Stimulated activated CD4-positive, alpha-beta T cell treated with anti-CD3 and anti-CD28 coated beads, TNF-alpha, amount 100 ng/mL, for 1 hour (primary cell): ENCODE data around the gene STRIP2.
A peak's percentile ranks its signal among the peaks of the same experiment; 100 is the strongest.
"Not testable (repeated sequence)": the region's sequence is repeated elsewhere in the genome, so short reads cannot be mapped to it uniquely, and the experiment has no call there.

Experiments used
- DNase-seq, 3 donors: peaks; one replicate each; pipeline ENCODE4 v3.0.0-alpha.2; 2020; ENCODE audit warnings: low read depth in 3 of 3, low spot score in 1 of 3

Gene STRIP2

DNA sequence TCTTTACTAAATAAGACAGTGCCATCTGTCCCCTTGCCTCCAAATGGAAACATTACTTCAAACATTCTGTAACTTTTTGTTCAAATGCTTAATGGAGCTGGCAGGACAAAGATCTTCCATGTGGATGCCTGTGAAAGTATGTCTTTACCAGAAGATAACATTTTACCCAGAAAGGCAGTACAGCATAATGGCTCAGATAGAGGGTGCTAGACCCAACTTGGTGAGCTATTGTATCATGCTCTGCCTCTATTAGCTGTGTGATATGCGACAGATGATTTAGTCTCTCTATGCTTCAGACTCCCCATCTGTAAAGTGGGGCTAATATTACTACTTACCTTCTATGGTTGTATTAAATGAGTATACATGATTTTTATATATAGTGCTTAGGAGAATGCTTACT is 59.3 kb downstream of the STRIP2 start:
- DNase-seq, result no peak

DNA sequence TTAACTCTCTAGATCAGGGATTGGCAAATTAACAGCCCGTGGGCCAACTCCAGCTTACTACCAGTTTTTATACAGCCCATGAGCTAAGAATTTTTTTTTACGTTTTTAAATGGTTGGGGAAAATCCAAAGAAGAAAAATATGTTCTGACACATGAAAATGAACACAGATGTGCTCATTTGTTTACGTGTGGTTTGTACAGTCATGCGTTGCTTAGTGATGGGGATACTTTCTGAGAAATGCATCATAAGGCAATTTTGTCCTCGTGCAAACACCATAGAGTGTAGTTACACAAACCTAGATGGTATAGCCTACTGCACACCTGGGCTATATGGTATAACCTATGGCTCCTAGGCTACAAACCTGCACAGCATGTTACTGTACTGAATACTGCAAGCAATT is 59.8 kb downstream of the STRIP2 start:
- DNase-seq, result no peak

DNA sequence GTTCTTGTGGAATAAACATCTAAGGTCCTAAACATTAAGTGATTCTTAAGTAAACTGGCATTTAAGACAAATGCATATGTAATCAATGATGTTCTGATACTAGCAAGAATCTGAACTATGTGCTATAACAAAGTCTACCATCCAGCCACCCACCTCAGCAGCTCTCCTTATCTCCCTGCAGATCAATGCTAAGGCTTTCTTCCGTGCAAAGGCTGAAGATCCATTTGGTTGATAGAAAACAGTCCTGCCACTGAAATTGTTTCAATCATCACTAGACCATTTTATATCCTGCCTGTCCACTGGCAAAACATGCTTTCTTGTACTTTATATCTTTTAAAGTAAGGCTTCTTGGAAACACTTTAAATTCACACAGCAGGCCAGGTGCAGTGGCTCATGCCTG is 61.8 kb downstream of the STRIP2 start:
- DNase-seq, result no peak

DNA sequence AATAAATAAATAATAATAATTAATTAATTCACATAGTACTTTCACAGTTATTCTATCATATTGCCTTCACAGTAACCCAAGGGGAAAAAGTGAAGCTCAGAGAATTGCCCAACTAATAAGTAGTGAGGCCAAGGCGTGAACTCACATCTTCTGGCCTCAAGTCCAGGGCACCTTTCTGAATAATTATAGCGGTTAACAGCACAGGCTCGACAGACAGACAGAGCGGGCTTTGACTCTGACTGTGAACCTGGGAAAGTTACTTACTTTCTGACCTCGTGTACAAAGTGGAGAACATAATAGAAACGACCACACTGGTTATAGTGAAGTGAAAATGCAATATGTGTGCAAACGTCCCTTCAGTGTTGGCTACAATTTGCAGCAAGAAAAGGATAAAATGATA is 62.4 kb downstream of the STRIP2 start:
- no peak for DNase-seq

DNA sequence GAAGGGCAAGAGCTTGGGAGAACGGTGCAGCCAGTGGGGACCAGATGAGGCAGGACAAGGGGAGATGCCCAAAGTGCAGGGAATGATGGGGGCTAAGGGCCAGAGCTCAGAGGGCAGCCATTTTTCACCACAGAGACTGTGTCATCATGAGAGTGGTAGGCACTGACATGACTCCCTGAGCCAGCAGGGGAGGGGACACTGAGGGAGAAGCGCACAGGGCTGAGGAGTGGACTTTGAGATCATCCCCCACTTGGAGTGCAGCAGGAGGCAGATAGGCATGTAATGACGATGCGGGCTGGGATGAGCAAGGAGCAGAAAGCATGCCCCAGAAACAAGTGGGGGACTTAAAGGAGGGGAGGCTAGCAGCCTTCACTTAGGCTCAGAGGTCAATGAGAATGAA is 62.9 kb downstream of the STRIP2 start:
- no peak for DNase-seq

DNA sequence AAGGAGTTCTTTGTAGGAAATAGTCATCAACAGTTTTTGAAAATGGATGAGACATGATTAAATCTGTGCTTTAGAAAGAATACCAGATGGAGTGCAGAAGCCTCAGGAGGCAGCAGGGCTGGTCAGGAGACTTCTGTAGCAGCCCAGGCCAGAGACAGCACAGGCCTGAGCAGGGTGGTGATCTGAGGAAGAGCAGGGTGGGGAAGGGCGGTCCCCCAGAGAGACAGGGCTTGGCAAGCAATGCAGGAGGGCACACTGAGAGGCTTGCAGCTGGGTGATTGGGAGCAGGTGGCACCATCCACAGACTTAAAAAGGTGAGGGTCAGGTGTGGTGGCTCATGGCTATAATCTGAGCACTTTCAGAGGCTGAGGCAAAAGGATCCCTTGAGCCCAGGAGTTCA is 63.8 kb downstream of the STRIP2 start:
- DNase-seq, result no peak

DNA sequence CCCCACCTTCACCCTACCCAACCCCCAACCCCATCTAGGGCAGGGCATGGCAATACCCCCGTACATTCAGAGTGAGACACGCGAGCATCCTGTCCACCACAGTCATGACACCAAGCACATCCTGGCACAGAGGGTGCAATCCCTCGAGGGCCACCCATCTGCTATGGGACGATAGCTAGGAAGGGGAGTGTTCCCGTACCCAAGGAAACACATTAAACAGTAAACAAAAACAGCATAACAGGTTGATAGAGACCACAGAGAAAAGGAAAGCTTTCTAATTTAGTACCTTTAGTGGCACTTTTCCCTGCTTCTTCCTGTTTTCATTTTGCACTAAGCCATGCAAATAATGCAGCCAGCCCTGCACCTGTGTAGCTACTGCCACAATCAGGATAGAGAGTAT is 65.8 kb downstream of the STRIP2 start:
- DNase-seq, result no peak

DNA sequence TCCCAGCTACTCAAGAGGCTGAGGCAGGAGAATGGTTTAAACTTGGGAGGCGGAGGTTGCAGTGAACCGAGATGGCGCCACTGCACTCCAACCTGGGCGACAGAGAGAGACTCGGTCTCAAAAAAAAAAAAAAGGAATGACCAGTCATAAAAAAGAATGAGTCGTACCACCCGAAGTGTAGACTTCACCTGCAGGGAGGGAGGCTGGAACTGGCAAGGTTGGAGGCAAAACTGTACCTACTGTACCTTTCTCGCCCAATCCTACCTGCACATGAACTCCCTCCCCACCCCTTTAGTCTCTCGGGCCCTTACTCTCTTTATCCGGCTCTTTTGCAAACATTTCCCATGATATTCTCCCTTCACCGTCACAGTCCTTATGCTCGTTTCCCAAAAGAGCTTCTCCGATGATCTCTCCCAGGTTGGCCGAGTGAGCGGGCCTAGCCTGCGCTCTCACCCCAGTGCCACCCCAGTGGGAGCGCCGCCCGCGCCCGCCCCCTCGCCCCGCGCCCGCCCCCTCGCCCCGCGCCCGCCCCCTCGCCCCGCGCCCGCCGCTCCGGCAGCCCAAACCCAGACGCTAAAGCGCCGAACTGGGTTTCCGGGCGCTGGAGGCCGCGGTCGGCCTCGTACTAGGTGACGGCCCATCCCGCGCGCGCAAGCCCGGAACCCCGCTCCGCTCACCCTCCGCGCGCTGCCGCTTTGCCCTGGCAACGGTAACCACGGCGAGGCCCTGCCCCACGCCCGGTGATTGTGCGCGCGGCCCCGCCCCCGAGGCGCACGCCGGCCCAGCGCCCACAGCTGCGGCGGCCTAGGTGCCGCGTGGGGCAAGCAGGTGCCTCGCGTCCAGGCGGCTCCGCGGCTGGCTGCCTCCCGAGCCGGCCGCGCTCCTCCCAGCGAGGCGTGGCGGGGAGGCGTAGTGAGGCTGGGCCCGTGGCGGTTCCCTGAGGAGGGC is 67.8 kb downstream of the STRIP2 start, which contains the start of gene SMKR1:
SMKR1 (plus strand) TSS at position 772 of the 948 bp plus-strand sequence. CDS start 294 bp downstream, outside the sequence.
- peak; percentile 83 to 86 (median 85) for DNase-seq

DNA sequence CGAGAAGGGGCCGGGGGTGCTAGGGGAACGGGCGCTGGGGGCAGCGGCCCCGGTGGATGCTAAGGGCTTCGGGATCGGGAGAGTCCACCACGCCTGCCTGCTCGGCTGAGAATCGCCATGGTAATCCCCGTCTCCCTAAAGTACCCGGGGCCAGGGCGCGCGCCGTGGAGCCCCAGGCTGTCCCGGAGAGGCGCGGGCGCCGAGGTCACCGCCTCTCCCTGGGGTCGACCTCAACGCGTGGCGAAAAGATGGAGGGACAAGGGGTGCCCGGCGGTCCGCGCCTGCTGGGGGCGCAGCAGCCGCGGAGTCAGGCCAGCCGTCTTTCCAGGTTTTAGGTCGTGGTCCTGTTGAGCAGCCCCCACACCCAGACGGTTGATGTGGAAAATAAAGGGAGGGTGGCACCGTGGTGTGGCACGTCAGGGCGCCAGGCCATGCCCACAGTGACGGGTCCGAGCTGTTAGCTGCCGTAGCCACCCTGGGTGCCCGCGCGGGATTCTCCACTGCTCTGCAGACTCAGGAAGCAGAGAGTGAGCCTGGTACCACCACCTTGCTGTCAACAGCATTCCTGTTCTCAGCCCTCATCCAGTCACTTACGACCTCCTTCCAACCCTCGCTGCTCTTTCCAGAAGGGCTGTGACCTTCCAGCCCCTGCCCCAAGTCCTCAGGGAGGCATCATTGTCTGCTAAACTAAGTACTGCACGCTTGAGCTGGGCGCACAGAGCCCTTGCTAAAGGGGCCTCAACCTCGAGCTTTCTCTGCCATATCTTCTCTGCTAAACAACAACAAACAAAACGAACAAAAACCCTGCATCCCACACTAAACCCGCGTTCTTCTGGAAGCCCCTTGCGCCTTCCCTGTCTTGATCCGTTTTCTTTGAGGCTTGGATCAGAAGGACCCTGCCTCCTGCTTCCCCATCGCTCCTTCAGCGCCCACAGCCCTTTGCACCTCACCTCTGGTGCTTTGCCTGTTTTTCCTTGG is 68.8 kb downstream of the STRIP2 start:
- DNase-seq, result peak in 1 of 3 donors; percentile 11

DNA sequence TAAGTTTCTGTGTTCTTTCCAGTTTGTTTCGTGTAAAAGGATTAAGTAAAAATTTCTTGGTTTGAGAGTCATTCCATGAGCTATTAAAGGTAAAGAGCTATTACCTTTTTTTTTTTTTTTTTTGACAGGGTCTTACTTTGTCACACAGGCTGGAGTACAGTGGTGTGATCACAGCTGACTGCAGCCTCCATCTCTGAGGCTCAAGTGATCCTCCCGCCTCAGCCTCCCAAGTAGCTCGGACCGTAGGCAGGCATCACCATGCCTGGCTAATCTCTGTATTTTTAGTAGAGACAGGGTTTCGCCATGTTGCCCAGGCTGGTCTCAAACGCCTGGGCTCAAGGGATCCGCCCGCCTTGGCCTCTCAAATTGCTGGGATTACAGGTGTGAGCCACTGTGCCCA is 69.5 kb downstream of the STRIP2 start:
- no peak for DNase-seq

DNA sequence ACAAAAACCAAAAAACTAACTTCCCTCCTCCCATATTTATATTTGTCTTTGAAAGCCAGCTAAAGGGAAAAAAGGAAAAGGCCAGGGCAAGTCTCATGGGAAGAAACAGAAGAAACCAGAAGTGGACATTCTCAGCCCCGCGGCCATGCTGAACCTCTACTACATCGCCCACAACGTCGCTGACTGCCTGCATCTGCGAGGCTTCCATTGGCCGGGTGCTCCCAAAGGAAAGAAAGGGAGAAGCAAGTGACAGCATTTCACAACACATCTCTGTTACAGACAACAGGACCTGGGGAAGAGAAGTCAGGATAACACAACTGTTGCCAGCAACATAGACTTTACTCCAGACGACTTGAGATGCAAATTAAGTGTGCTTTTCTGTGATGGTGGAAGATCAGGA is 78.0 kb downstream of the STRIP2 start:
- DNase-seq, result no peak

DNA sequence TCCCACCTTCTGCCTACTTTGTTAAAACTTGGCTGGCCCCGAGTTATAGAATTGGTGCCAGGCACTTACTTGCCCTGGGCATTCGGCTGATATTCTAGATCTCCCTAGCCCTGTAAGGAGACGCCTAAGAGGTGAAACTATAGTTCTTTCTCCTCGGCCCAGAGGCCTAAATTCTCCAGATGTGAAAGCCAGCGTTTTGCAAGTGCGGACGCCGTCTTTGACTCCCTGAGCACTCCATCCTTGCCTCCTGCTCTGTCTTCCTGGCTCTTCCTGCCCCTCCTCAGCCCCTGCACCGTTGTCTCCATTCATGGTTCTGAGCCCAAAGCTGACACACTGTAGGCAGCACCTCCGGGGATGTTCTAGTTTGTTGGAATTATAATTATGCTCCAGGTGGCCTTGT is 79.3 kb downstream of the STRIP2 start:
- DNase-seq, result no peak

DNA sequence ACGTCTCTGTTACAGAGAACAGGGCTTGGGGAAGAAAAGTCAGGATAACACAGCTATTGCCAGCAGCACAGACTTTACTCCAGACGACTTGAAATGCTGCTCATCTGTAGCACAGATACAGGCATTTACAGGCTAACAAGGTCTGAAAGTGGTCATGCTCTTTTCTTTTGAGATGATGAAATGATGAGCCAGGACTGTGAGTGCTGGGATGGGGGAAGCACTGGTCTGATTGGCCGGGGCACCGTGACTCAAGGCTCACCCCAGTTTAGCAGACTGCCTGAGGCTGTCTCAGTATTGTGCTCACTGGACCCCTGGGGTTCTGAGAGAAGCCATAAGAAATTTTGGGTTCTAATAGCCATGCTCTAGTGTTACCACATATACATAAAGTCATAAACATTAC is 80.5 kb downstream of the STRIP2 start:
- no peak for DNase-seq

DNA sequence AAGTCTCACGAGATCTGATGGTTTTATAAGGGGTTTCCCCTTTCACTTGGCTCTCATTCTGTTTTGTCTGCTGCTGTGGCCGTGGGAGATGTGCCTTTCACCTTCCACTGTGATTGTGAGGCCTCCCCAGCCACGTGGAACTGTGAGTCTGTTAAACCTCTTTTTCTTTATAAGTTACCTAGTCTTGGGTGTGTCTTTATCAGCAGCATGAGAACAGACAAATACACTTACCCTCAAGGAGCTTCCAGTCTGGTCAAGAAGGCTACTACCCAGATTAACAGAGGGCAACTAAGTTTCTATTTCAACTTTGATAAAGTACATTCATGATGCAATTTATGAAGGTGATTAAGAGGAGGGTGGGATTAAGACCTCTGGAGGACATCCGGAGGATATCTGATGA is 81.1 kb downstream of the STRIP2 start:
- DNase-seq, result no peak

DNA sequence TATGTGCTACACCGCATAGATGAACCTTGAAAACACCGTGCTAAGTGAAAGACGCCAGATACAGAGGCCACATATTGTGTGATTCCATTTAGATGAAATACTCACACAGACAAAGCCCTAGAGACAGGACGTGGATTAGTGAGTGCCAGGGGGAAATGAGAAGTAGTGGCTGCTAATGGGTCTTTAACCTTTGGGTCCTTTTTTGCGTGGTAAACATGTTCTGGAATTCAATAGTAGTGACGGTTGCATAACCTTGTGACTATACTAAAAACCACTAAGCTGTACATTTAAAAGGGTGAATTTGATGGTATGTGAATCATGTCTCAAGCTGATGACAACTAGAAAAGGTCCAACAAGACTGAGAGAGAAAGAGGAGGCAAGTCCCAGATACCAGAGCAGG is 83.7 kb downstream of the STRIP2 start:
- no peak for DNase-seq

DNA sequence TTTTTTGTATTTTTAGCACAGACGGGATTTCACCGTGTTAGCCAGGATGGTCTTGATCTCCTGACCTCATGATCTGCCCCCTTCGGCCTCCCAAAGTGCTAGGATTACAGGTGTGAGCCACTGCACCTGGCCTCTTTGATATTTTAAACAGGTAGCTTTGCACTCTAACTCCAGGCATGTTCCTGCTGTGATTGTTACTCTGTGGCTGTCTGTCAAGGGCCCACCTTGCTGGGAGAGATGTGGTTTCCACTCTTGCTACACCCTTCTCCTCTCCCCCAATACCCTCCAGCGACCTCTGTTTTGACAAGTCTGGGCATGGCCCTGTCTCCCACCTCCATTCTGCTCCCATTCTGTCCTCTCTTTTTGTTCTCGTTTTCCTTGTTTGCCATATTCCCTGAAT is 85.2 kb downstream of the STRIP2 start:
- DNase-seq, result no peak

DNA sequence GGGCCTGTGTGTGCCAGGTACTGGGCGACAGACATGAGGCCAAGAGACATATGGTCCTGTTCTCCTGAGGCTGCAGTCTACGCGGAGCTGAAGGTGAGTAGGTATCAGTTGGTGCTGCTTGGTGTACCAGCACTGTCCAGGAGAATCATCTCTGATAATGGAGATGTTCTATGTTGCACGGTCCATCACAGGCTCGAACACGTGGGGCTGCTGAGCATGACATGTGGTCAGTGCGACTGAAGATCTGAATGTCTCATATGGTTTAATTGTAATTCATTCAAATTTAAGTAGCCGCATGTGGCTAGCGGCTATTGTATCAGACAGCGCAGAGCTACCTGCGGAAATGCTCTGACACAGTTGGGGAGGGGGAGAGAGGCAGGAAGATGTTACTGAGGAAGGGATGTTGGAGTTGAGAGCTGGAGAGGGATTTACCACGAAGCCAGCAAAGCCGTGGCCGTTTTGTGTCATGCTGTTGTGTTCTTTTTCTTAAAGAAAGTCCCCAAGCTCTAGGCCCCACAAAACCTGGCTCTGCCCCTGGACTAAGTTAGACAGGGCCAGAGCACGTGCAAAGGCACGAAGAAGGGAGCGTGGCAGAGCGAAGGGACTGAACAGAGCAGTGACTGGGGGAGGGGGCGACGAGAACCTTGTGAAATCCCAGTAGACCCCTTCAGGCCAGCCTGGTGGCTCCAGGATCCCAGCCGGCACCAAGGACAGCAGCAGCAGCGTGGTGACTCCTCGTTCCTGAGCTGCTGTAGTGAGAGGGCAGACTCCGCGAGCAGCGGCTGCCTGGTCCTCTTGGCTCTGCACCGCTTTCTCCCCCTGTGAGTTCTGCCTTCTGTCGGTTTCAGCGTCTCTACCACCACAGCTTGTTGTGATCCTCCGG is 88.1 kb downstream of the STRIP2 start:
- DNase-seq, result no peak

DNA sequence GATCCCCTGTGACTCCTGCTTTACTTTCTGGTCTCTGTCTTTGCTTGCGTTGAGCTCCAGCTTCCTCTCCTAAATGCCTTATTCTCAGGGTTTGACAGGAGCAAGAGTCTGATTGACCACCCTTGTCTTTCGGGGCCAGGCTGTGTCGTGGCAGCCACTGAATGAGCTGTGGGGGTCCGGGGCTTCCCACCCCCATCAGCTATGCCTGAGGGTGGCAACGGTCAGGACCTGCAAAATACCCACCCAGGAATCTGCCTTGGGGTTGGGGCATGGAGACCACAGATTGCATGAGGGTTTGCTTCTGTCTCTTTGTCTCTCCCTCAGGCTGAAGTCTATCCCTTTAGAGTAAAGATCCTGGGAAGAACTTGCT is 88.7 kb downstream of the STRIP2 start:
- DNase-seq, result no peak

DNA sequence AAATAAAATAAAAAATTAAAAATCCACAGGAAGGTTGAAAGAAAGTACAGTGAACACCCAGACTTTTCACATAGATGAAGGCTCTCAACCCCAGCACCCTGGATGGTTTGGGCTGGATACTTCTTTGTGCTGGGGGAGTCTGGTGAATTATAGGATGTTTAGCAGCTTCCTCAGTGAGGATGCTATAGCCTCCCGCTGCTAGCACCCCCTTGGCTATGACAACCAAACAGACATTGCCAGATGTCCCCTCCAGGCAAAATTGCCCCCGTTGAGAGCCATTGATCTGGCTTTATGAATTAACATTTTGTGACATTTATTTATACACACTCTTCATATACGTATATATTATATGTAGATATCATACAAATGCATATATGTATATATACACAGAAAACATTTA is 89.7 kb downstream of the STRIP2 start:
- no peak for DNase-seq

DNA sequence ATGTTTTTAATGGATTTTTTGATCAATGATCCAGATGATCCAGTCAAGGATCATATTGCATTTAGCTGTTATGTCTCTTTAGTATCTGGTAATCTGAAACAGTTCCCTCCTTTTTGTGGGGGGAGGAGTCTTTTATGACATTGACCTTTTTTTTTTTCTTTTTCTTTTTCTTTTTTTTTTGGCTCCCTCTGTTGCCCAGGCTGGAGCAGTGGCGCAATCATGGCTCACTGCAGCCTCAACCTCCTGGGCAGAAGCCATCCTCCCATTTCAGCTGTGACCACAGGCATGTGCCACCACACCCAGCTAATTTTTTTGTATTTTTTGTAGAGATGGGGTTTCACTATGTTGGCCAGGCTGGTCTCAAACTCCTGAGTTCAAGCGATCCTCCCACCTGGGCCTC is 90.2 kb downstream of the STRIP2 start:
- not testable (repeated sequence) for DNase-seq
